ENCODE measurements around the gene LMO2. TPM values are rescaled to one million over a fixed set of nuclear protein-coding genes. Genes with fewer than 3 reads are reported as not detected.

Gene LMO2
- total RNA-seq, 4 donors from 2014 or later = 10.4 to 23.9 (median 19.6) TPM

DNA sequence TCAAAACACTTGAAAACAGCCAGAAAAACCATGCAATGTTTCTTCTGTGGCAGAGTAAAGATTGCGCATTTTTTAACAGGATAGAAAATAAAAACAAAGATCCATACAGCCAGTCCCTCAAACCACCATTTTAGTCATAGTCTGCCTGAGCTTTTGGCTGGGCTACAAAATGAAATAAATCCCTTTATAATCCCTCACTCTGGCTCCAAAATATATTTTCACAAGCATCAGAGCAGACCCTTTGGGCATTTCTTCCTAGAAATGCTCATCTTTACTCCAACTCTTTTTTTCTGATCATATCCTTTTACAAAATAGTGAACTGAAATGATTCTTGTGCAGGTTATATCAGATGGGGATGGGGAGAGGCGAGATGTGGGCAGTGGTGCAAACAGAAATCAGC lies 31.8 kb upstream of the LMO2 start:
- TF ChIP-seq, protein P1, sequence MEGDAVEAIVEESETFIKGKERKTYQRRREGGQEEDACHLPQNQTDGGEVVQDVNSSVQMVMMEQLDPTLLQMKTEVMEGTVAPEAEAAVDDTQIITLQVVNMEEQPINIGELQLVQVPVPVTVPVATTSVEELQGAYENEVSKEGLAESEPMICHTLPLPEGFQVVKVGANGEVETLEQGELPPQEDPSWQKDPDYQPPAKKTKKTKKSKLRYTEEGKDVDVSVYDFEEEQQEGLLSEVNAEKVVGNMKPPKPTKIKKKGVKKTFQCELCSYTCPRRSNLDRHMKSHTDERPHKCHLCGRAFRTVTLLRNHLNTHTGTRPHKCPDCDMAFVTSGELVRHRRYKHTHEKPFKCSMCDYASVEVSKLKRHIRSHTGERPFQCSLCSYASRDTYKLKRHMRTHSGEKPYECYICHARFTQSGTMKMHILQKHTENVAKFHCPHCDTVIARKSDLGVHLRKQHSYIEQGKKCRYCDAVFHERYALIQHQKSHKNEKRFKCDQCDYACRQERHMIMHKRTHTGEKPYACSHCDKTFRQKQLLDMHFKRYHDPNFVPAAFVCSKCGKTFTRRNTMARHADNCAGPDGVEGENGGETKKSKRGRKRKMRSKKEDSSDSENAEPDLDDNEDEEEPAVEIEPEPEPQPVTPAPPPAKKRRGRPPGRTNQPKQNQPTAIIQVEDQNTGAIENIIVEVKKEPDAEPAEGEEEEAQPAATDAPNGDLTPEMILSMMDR (IDR thresholded peaks at IDR 0.05; ENCODE audit: low read depth) = no peak

DNA sequence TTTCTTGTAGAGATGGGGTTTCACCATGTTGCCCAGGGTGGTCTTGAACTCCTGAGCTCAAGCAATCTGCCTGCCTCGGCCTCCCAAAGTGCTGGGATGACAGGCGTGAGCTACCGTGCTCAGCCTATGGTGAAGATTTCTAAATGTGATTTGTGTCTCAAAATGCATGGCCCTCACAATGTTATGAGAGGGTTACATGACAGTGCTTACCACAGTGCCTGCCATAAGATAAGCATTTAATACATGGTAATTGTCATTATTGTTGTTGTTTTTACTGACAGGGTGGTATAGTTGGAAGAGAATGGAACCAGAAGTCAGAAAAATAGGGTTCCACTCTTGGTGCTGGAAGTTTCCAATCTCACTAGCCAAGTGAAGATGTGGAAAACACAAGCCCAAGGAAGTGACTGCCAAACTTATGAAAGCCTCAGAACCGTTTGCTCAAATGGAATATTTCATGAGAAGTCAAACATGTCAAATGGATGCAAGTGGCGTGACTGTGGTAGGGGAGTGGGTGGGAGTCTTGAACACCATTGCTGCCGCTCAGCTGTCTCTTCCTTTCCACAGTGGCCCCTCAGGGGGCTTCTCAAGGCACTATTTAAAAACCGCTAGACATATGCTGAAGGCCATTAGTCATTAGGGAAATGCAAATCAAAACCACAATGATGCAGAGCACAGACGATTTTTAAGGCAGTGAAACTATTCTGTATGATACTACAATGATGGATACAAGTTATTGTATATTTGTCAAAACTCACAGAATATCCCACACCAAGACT lies 29.1 kb upstream of the LMO2 start:
- TF ChIP-seq, protein P1 (IDR thresholded peaks at IDR 0.05; ENCODE audit: low read depth) = no peak

DNA sequence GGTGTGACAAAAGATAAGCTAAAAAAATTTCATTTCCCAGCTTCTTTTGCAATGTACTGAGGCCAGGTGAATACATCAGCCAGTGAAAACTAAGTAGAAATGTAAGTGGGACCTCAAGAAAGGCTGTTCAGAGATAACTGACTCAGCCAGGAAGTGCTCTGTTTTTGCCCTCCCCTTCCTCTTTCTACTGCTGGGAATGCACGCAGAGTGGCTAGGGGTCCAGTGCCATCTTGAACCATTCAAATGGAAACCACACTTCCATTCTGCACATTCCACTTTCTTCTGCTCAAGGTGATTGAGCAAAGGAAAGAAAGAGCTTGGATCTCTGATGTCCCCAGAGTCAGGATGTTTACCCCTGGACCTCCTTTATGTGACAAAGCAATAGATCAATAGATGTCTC lies 27.8 kb upstream of the LMO2 start:
- TF ChIP-seq, protein P1 (IDR thresholded peaks at IDR 0.05; ENCODE audit: low read depth) = no peak

DNA sequence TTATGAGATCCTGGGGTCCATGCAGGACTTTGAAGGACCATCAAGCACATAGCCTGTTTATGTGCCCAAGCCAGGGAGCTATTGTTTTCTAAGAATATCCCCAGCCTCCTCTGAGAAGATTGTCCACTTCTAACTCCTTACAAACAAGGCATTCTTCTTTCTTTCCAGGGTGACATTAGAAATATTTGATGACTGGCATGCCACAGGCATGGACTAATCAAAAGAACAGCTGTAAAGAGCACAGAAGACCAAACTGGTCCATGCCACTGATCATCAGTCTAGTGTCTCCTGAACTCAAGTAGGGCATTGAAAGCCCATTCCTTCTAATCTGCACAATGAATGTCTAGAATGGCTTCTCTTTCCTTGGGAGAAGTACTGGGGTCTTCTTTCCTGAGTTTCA lies 24.9 kb upstream of the LMO2 start:
- TF ChIP-seq, protein P1 (IDR thresholded peaks at IDR 0.05; ENCODE audit: low read depth) = no peak

DNA sequence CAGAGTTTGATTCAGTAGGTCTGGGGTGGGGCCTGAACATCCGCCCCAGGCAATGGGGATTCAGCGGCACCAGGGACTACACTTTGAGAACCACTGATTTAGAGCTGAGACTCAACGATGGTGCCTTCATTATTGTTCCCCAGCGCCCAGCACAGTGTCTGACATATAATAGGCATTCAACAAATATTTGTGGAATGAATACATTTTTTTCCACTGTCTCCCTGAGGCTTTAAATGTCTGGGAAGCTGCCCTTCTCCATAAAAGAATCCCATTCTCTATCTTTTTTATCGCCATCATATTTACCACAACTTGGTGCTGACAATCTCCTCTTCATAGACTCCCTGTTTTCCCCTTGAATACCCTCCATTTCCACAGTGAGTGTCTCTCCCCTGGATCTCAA lies 23.6 kb upstream of the LMO2 start:
- TF ChIP-seq, protein P1 (IDR thresholded peaks at IDR 0.05; ENCODE audit: low read depth) = no peak

DNA sequence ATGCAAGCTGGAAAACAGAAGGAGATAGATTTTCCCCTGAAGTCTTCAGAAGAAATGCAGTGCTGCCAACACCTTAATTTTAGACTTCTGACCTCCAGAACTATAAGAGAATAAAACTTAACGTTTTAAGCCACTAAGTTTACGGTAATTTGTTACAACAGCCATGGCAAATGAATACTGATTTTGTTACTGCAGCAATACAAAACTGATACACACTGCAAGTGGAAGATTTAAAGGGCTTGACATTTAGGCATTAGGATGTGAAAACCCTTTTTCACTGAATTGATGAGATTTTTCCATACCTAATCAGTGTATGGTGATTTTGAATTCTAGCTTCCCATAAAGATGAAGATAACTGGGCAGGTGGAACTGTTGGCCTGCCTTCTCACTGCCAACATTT lies 22.1 kb upstream of the LMO2 start:
- TF ChIP-seq, protein P1 (IDR thresholded peaks at IDR 0.05; ENCODE audit: low read depth) = no peak

DNA sequence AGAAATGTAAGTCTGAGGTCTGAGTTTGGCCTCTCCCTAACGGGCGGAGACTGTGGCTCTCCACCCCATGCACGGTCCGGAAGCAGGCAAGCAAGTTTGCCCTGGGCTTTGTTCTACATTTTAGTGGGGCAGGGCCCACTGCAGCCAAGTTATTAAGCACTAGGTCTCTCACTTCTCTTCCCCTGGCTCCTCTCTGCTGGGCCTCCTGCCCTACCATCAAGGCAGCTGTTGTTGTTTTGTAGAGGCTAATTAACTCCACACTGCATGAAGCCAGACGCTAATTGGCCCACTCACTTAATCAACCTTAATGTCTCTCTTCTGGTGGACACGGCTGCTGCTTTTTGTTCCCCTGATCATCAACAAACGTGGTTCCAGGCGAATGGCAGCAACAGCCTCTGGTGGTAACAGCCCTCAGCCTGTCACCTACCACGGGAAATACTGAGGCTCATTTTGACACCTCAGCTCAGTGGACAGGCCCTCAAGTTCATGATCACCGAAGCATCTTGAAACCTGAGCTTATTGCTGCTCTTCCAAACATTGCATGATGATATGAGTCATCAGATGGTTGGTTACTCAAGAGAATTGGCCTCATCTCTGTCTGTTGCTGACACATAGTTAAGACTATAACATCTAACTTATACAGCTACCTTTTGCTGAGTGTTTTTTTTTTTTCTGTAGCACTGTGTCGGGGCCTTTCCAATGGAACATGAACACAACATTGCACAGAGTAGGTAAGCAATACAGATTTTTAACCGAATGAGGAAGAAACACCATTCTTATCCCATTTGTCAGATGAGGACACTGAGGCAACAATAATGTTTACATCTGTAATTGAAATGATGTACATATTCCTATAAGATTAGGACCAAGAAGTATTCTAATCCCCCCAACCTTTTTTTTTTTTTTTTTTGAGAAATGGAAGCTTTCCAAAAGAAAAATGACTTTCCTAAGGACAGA lies 20.8 kb upstream of the LMO2 start:
- TF ChIP-seq, protein P1 (IDR thresholded peaks at IDR 0.05; ENCODE audit: low read depth) = no peak

All from subcutaneous adipose tissue (tissue), 4 donors.